HCT116 (cell line): Measurements from ENCODE around the gene IL32. TPM values are rescaled to one million over a fixed set of nuclear protein-coding genes. Genes with fewer than 3 reads are reported as not detected.

Source experiments
- ATAC-seq: fragments of 200-7000 bp; cut with Tn5 transposase; 2 replicates; pipeline ENCODE4 v1.9.1; 2020; ENCODE audit warnings: mild to moderate bottlenecking, moderate library complexity
- BruUV-seq: library from RNA; stranded (reverse); fragments of 400-500 nt; replicated peaks from 2 replicates; lab custom pipeline; 2021; lab: Mats Ljungman, UMichigan
- CTCF ChIA-PET: fragments of 300-600 bp; sonication (Branson Sonifier 250); formaldehyde crosslinking; loops from one replicate; lab custom pipeline; 2021; ENCODE audit warnings: antibody characterized with exemption; lab: Charles Lee
- POLR2A ChIA-PET: fragments of 300-600, 350-600 bp; sonication (Branson Sonifier 250); formaldehyde crosslinking; loops from one replicate; lab custom pipeline; 2021; ENCODE audit warnings: antibody characterized with exemption; lab: Charles Lee
- RAD21 ChIA-PET, 2 experiments: fragments of 300-600 bp; sonication (Branson Sonifier 250); formaldehyde crosslinking; loops; one replicate each; lab custom pipeline; 2023; ENCODE audit warnings: low total read pairs in 2 of 2; ENCODE audit not compliant: uncharacterized antibody in 2 of 2, unreplicated experiment in 2 of 2, low non-redundant PET in 1 of 2; lab: Charles Lee
- DNase-seq: peaks from one replicate; pipeline ENCODE4 v3.0.0-alpha.2; 2010; ENCODE audit warnings: low read depth, low spot score
- H2AFZ ChIP-seq: fragments of 200-600 bp; shearing (Covaris generic), sonication (generic); 2 replicates; pipeline ENCODE4 v1.6.1; 2017; ENCODE audit warnings: low read depth, mixed run types, mixed read lengths, antibody characterized with exemption, low read length; ENCODE audit not compliant: poor library complexity, severe bottlenecking
- H3K27ac ChIP-seq: 2 replicates; pipeline ENCODE4 v1.5.1; 2012; ENCODE audit warnings: low read depth, low read length
- H3K27me3 ChIP-seq: fragments of 200-600 bp; sonication (generic); 2 replicates; pipeline ENCODE4 v1.6.1; 2016; ENCODE audit warnings: mixed run types, low read length, mixed read lengths; ENCODE audit not compliant: insufficient read depth
- H3K36me3 ChIP-seq, 2 experiments: fragments of 200-500 bp in 1 of 2; fragments of 200-600 bp in 1 of 2; sonication (Bioruptor generic) in 1 of 2; sonication (generic) in 1 of 2; 2 replicates each; pipeline versions ENCODE4 v1.5.1 to v1.6.1; 2014 to 2016; ENCODE audit warnings: low read length in 2 of 2, inconsistent platforms in 1 of 2, mixed read lengths in 1 of 2, mixed run types in 1 of 2; ENCODE audit not compliant: insufficient read depth in 2 of 2, control insufficient read depth in 1 of 2
- H3K4me1 ChIP-seq, 2 experiments: fragments of 200-600 bp in 1 of 2; sonication (generic) in 1 of 2; 2 replicates each; pipeline versions ENCODE4 v1.5.1 to v1.6.1; 2012 to 2017; ENCODE audit warnings: low read length in 2 of 2, inconsistent platforms in 1 of 2, mild to moderate bottlenecking in 1 of 2, mixed read lengths in 1 of 2, mixed run types in 1 of 2, moderate library complexity in 1 of 2; ENCODE audit not compliant: insufficient read depth in 2 of 2, control insufficient read depth in 1 of 2
- H3K4me2 ChIP-seq: fragments of 200-600 bp; sonication (generic); 2 replicates; pipeline ENCODE4 v1.6.1; 2017; ENCODE audit warnings: mixed run types, low read length, mixed read lengths
- H3K4me3 ChIP-seq, 2 experiments: fragments of 200-600 bp in 1 of 2; sonication (generic) in 1 of 2; replicated peaks in 1 of 2; 2 replicates each; pipeline ENCODE4 v1.5.1; 2011 to 2016; ENCODE audit warnings: low read length in 2 of 2, control low read depth in 1 of 2, low read depth in 1 of 2, mild to moderate bottlenecking in 1 of 2, mixed read lengths in 1 of 2, mixed run types in 1 of 2
- H3K79me2 ChIP-seq: fragments of 200-600 bp; sonication (generic); 2 replicates; pipeline ENCODE4 v1.6.1; 2017; ENCODE audit warnings: mild to moderate bottlenecking, mixed run types, low read length, moderate library complexity, mixed read lengths; ENCODE audit not compliant: insufficient read depth
- H3K9ac ChIP-seq: fragments of 200-600 bp; sonication (generic); 2 replicates; pipeline ENCODE4 v1.6.1; 2016; ENCODE audit warnings: low read length, mixed read lengths
- H3K9me2 ChIP-seq: fragments of 200-600 bp; sonication (generic), shearing (Covaris generic); 2 replicates; pipeline ENCODE4 v1.6.1; 2017; ENCODE audit warnings: mixed run types, mild to moderate bottlenecking, moderate library complexity; ENCODE audit not compliant: insufficient read depth
- H3K9me3 ChIP-seq, 2 experiments: fragments of 200-500 bp in 1 of 2; fragments of 200-600 bp in 1 of 2; sonication (Bioruptor generic) in 1 of 2; sonication (generic) in 1 of 2; 2 replicates each; pipeline ENCODE4 v1.6.1; 2014 to 2017; ENCODE audit warnings: low read length in 2 of 2, mixed read lengths in 2 of 2, inconsistent platforms in 1 of 2, low read depth in 1 of 2, mild to moderate bottlenecking in 1 of 2, mixed run types in 1 of 2, moderate library complexity in 1 of 2; ENCODE audit not compliant: control insufficient read depth in 1 of 2, insufficient read depth in 1 of 2
- H4K20me1 ChIP-seq: fragments of 200-600 bp; sonication (generic), shearing (Covaris generic); 2 replicates; pipeline ENCODE4 v1.6.1; 2017; ENCODE audit warnings: mixed run types, mild to moderate bottlenecking, moderate library complexity; ENCODE audit not compliant: insufficient read depth
- ATF3 ChIP-seq: IDR thresholded peaks from 2 replicates; pipeline ENCODE4 v1.6.1; 2012
- CBX3 ChIP-seq: IDR thresholded peaks from 2 replicates; pipeline ENCODE4 v1.6.1; 2012; ENCODE audit warnings: low read depth
- CEBPB ChIP-seq: IDR thresholded peaks from 2 replicates; pipeline ENCODE4 v1.6.1; 2012; ENCODE audit warnings: low read depth
- CTCF ChIP-seq, 3 experiments: fragments of 200-600 bp in 1 of 3; sonication (generic) in 1 of 3; IDR thresholded peaks in 2 of 3; conservative IDR thresholded peaks in 1 of 3; 2 replicates each; pipeline ENCODE4 v1.5.1; 2012 to 2017; ENCODE audit warnings: low read depth in 2 of 3, low read length in 2 of 3, antibody characterized with exemption in 1 of 3, borderline replicate concordance in 1 of 3, control low read depth in 1 of 3, mild to moderate bottlenecking in 1 of 3, mixed read lengths in 1 of 3, mixed run types in 1 of 3, moderate library complexity in 1 of 3; ENCODE audit not compliant: insufficient read depth in 1 of 3
- EGR1 ChIP-seq: IDR thresholded peaks from 2 replicates; pipeline ENCODE4 v1.6.1; 2012; ENCODE audit warnings: low read depth
- ELF1 ChIP-seq: IDR thresholded peaks from 2 replicates; pipeline ENCODE4 v1.6.1; 2012; ENCODE audit warnings: low read depth, borderline replicate concordance
- FOSL1 ChIP-seq: IDR thresholded peaks from 2 replicates; pipeline ENCODE4 v1.6.1; 2012; ENCODE audit warnings: low read depth
- JUND ChIP-seq: IDR thresholded peaks from 2 replicates; pipeline ENCODE4 v1.6.1; 2012
- MAX ChIP-seq: IDR thresholded peaks from 2 replicates; pipeline ENCODE4 v1.6.1; 2012
- POLR2A ChIP-seq: IDR thresholded peaks from 2 replicates; pipeline ENCODE4 v1.7.0; 2011; ENCODE audit warnings: borderline replicate concordance; ENCODE audit not compliant: insufficient read depth, insufficient read length; ENCODE audit errors: extremely low read depth
- RAD21 ChIP-seq: IDR thresholded peaks from 2 replicates; pipeline ENCODE4 v1.6.1; 2012; ENCODE audit warnings: low read depth, mild to moderate bottlenecking
- REST ChIP-seq: IDR thresholded peaks from 2 replicates; pipeline ENCODE4 v1.6.1; 2012; ENCODE audit warnings: low read depth
- SIN3A ChIP-seq: IDR thresholded peaks from 2 replicates; pipeline ENCODE4 v1.6.1; 2012; ENCODE audit warnings: low read depth
- SP1 ChIP-seq: IDR thresholded peaks from 2 replicates; pipeline ENCODE4 v1.6.1; 2012; ENCODE audit warnings: low read depth
- SRF ChIP-seq: IDR thresholded peaks from 2 replicates; pipeline ENCODE4 v1.6.1; 2012; ENCODE audit warnings: low read depth
- TCF7L2 ChIP-seq: IDR thresholded peaks from 2 replicates; pipeline ENCODE4 v1.7.0; 2011; ENCODE audit warnings: borderline replicate concordance, inconsistent platforms; ENCODE audit not compliant: insufficient read depth, insufficient read length; ENCODE audit errors: extremely low read depth
- YY1 ChIP-seq: IDR thresholded peaks from 2 replicates; pipeline ENCODE4 v1.6.1; 2011; ENCODE audit warnings: low read length, low read depth, moderate library complexity, mild to moderate bottlenecking; ENCODE audit not compliant: insufficient replicate concordance; ENCODE audit errors: extremely low read depth
- ZBTB33 ChIP-seq: IDR thresholded peaks from 2 replicates; pipeline ENCODE4 v1.6.1; 2011; ENCODE audit warnings: mild to moderate bottlenecking, low read length, moderate library complexity; ENCODE audit not compliant: insufficient replicate concordance; ENCODE audit errors: extremely low read depth
- ZFX ChIP-seq: fragments of 450-650 bp; IDR thresholded peaks from 2 replicates; pipeline ENCODE4 v1.6.1; 2017
- intact Hi-C: fragments of 100-400 bp; cut with micrococcal nuclease; formaldehyde crosslinking; loops from 2 replicates; pipeline ENCODE4 v1.10.0; 2022
- total RNA-seq: library from RNA; stranded (reverse); gene quantifications from one replicate; pipeline ENCODE4 v1.2.1, GENCODE V29; 2021; ENCODE audit not compliant: unreplicated experiment

The IL32 gene
- total RNA-seq, 1 experiment from 2014 or later: 13.7 TPM

- BruUV-seq: no TSS peak
- no peaks in the 10 kb centered on the region for H3K27me3 ChIP-seq
- H3K9me3 ChIP-seq: no peaks in the 10 kb centered on the region
- H3K9me2 ChIP-seq: no peaks in the 10 kb centered on the region
- H3K9ac ChIP-seq: no peak overlapping the region
- H4K20me1 ChIP-seq: no peaks in the 10 kb centered on the region
- no peak for TF ChIP-seq ELF1
- TF ChIP-seq RAD21: no peak
- TF ChIP-seq EGR1: no peak
- TF ChIP-seq CTCF (IDR thresholded peaks at IDR 0.05 in 2 of 3, conservative IDR thresholded peaks at IDR 0.05 in 1 of 3; ENCODE audit: borderline replicate concordance in 1 of 3, insufficient read depth in 1 of 3, low read depth in 2 of 3, low read length in 2 of 3): no peak
- no peak for TF ChIP-seq CBX3
- TF ChIP-seq FOSL1: no peak
- no peak for TF ChIP-seq SRF
- no peak for TF ChIP-seq ZFX
- no peak for TF ChIP-seq ATF3
- TF ChIP-seq SIN3A: no peak
- no peak for TF ChIP-seq JUND
- no peak for TF ChIP-seq TCF7L2
- no peak for TF ChIP-seq SP1
- no peak for TF ChIP-seq REST
- TF ChIP-seq CEBPB: no peak
- TF ChIP-seq YY1: no peak
- no peak for TF ChIP-seq POLR2A
- no peak for TF ChIP-seq MAX
- TF ChIP-seq ZBTB33: no peak
- H3K79me2 ChIP-seq: no peaks in the 10 kb centered on the region
- ChIA-PET CTCF (no interaction called here), POLR2A (no interaction called here), RAD21 (no interaction called here)
- no peaks in the 10 kb centered on the region for H3K36me3 ChIP-seq
- 0 out of 2 replicates have a peak overlapping the region, but pooled peaks have one; percentile 3 for H3K4me2 ChIP-seq
- ATAC-seq: no peak
- intact Hi-C loops: no loop called here
- H2AFZ ChIP-seq: no peak overlapping the region
- DNase-seq: no peak
- H3K4me3 ChIP-seq: peak overlapping the region in 1 of 2 experiments; percentile 6; a peak in 1 of 4 replicates
- H3K4me1 ChIP-seq: peaks cover 0 to 13% of the 10 kb centered on the region in 2 experiments; a peak in 1 of 4 replicates
- H3K27ac ChIP-seq: no peak overlapping the region; the same call in 1 of the 2 replicates
Observed at GRCh38 chr16:3066440-3066748, 954 bp downstream of the IL32 start.
